HepG2 (cell line): ENCODE results near the gene SKI. TPM values are rescaled to one million over a fixed set of nuclear protein-coding genes. Genes with fewer than 3 reads are reported as not detected.

Experiments used
- BRCA1 ChIP-seq: sonication (generic); formaldehyde crosslinking; IDR thresholded peaks from 2 replicates; pipeline ENCODE4 v1.4.0; 2020; ENCODE audit warnings: missing genetic modification reagents
- DMTF1 ChIP-seq: sonication (generic); formaldehyde crosslinking; IDR thresholded peaks from 2 replicates; pipeline ENCODE4 v1.4.0; 2020; ENCODE audit warnings: mild to moderate bottlenecking, missing genetic modification reagents
- DZIP1 ChIP-seq: sonication (generic); formaldehyde crosslinking; IDR thresholded peaks from 2 replicates; pipeline ENCODE4 v1.5.0; 2020; ENCODE audit warnings: mild to moderate bottlenecking, missing genetic modification reagents
- NKX3-1 ChIP-seq: sonication (generic); formaldehyde crosslinking; IDR thresholded peaks from 2 replicates; pipeline ENCODE4 v1.5.0; 2020; ENCODE audit warnings: missing genetic modification reagents
- TAF15 ChIP-seq: fragments of 200-400 bp; formaldehyde crosslinking; IDR thresholded peaks from one replicate; pipeline ENCODE4 v1.6.1; 2018; ENCODE audit warnings: mild to moderate bottlenecking, low read depth, low read length; ENCODE audit not compliant: poor library complexity, severe bottlenecking
- TBX2 ChIP-seq: sonication (generic); formaldehyde crosslinking; IDR thresholded peaks from 2 replicates; pipeline ENCODE4 v1.5.0; 2020; ENCODE audit warnings: missing genetic modification reagents, mild to moderate bottlenecking, borderline replicate concordance
- ZBED4 ChIP-seq: sonication (generic); formaldehyde crosslinking; IDR thresholded peaks from 2 replicates; pipeline ENCODE4 v1.4.0; 2020; ENCODE audit warnings: missing genetic modification reagents, borderline replicate concordance
- ZBTB25 ChIP-seq: IDR thresholded peaks from 2 replicates; pipeline ENCODE4 v1.6.1; 2018; ENCODE audit warnings: missing genetic modification reagents
- ZNF253 ChIP-seq: sonication (generic); formaldehyde crosslinking; IDR thresholded peaks from 2 replicates; pipeline ENCODE4 v1.8.0; 2022; ENCODE audit warnings: mild to moderate bottlenecking, missing genetic modification reagents, borderline replicate concordance
- ZNF275 ChIP-seq: sonication (generic); formaldehyde crosslinking; IDR thresholded peaks from 2 replicates; pipeline ENCODE4 v1.8.0; 2022; ENCODE audit warnings: missing genetic modification reagents, mild to moderate bottlenecking, inconsistent platforms, borderline replicate concordance
- ZNF513 ChIP-seq: sonication (generic); formaldehyde crosslinking; conservative IDR thresholded peaks from 2 replicates; pipeline ENCODE4 v1.5.0; 2020; ENCODE audit warnings: missing genetic modification reagents
- ZSCAN9 ChIP-seq: IDR thresholded peaks from 2 replicates; pipeline ENCODE4 v1.6.1; 2016; ENCODE audit warnings: borderline replicate concordance
- polyA plus RNA-seq, 8 experiments: library from polyadenylated mRNA; depleted of rRNA in 3 of 8; stranded (reverse) in 7 of 8; unstranded in 1 of 8; fragments of >200 nt; fragmentation: Illumina TruSeq in 4 of 8; extraction: Trizol in 4 of 8; gene quantifications; 2 replicates each; pipeline versions ENCODE4 v1.2.1 to v1.2.3, GENCODE V29; 2011 to 2016; ENCODE audit warnings: low read depth in 4 of 8, missing spikeins in 1 of 8, mixed read lengths in 1 of 8; ENCODE audit not compliant: insufficient read depth in 1 of 8
- total RNA-seq, 5 experiments: library from RNA; depleted of rRNA; stranded (reverse); fragments of >200 nt; fragmentation: Illumina TruSeq; extraction: Trizol; gene quantifications; 2 replicates each; pipeline ENCODE4 v1.2.3, GENCODE V29; 2016; ENCODE audit warnings: low read depth in 1 of 5

The SKI gene
- total and polyA plus RNA-seq, 2 of the 13 experiments (the other 11 are each of a cell fraction or from before 2014, with no cell fraction given): 4.7 to 6.9 TPM

GRCh38 chr1:2248854-2249558 lies 20.9 kb downstream of the SKI start (continued):
- 0 out of 2 replicates have a peak, but pooled peaks have one; percentile 21 for TF ChIP-seq DZIP1 (CRISPR knock-in tag)
- no peak for TF ChIP-seq TAF15
- TF ChIP-seq ZBTB25: no peak
- TF ChIP-seq ZNF253 (CRISPR knock-in tag): no peak
- no peak for TF ChIP-seq ZNF275
- TF ChIP-seq ZNF513 (CRISPR knock-in tag): no peak
- no peak for TF ChIP-seq DMTF1
- no peak for TF ChIP-seq ZSCAN9 (CRISPR knock-in tag)
- 0 out of 2 replicates have a peak, but pooled peaks have one; percentile 11 for TF ChIP-seq TBX2 (CRISPR knock-in tag)
- TF ChIP-seq ZBED4 (CRISPR knock-in tag): no peak
- TF ChIP-seq BRCA1: no peak
- TF ChIP-seq NKX3-1: no peak
- TF ChIP-seq, all 625 proteins: peak for 19
